Neural progenitor cell (in vitro differentiated cells): ENCODE results near the gene CD9. TPM values are rescaled to one million over a fixed set of nuclear protein-coding genes. Genes with fewer than 3 reads are reported as not detected.

Source experiments
- DNase-seq: peaks from one replicate; pipeline ENCODE4 v3.0.0-alpha.2; 2016; ENCODE audit warnings: low spot score
- H2AFZ ChIP-seq: fragments of 200-600 bp; sonication (generic); replicated peaks from 2 replicates; pipeline ENCODE4 v1.6.1; 2016; ENCODE audit warnings: antibody characterized with exemption
- H3F3A ChIP-seq: fragments of 200-600 bp; sonication (generic); 2 replicates; pipeline ENCODE4 v1.6.1; 2016; ENCODE audit warnings: antibody characterized with exemption, low read depth
- H3K27ac ChIP-seq: fragments of 200-600 bp; sonication (generic); 2 replicates; pipeline ENCODE4 v1.5.1; 2016; ENCODE audit warnings: mild to moderate bottlenecking
- H3K27me3 ChIP-seq: fragments of 200-600 bp; sonication (generic); 2 replicates; pipeline ENCODE4 v1.6.1; 2016; ENCODE audit warnings: mild to moderate bottlenecking, moderate library complexity
- H3K36me3 ChIP-seq: fragments of 200-600 bp; sonication (generic); 2 replicates; pipeline ENCODE4 v1.5.1; 2016
- H3K4me1 ChIP-seq: fragments of 200-600 bp; sonication (generic); 2 replicates; pipeline ENCODE4 v1.6.1; 2016; ENCODE audit warnings: mixed run types
- H3K4me2 ChIP-seq: fragments of 200-600 bp; sonication (generic); 2 replicates; pipeline ENCODE4 v1.6.1; 2016
- H3K4me3 ChIP-seq: fragments of 200-600 bp; sonication (generic); 2 replicates; pipeline ENCODE4 v1.5.1; 2016
- H3K79me2 ChIP-seq: fragments of 200-600 bp; sonication (generic); 2 replicates; pipeline ENCODE4 v1.6.1; 2016; ENCODE audit warnings: low read depth
- H3K9ac ChIP-seq: fragments of 200-600 bp; sonication (generic); 2 replicates; pipeline ENCODE4 v1.6.1; 2016
- H3K9me3 ChIP-seq: fragments of 200-600 bp; sonication (generic); 2 replicates; pipeline ENCODE4 v1.5.1; 2016; ENCODE audit warnings: low read depth
- H4K20me1 ChIP-seq: fragments of 200-600 bp; sonication (generic); 2 replicates; pipeline ENCODE4 v1.6.1; 2016; ENCODE audit warnings: low read depth
- H3K27ac Mint-ChIP-seq: 3 replicates; pipeline ENCODE4 v1.8.0; 2021; ENCODE audit warnings: mixed read lengths
- H3K27me3 Mint-ChIP-seq: 2 replicates; pipeline ENCODE4 v1.8.0; 2022; ENCODE audit warnings: low read depth, mild to moderate bottlenecking, inconsistent platforms, moderate library complexity, mixed read lengths; ENCODE audit not compliant: insufficient read depth
- H3K36me3 Mint-ChIP-seq: 3 replicates; pipeline ENCODE4 v1.8.0; 2021; ENCODE audit warnings: mixed read lengths
- H3K4me1 Mint-ChIP-seq: 3 replicates; pipeline ENCODE4 v1.8.0; 2021; ENCODE audit warnings: mixed read lengths
- H3K4me3 Mint-ChIP-seq: 3 replicates; pipeline ENCODE4 v1.8.0; 2021; ENCODE audit warnings: mild to moderate bottlenecking, moderate library complexity, mixed read lengths
- H3K9me3 Mint-ChIP-seq: 3 replicates; pipeline ENCODE4 v1.8.0; 2020; ENCODE audit warnings: mixed read lengths
- CTCF ChIP-seq: fragments of 200-600 bp; sonication (generic); IDR thresholded peaks from 2 replicates; pipeline ENCODE4 v1.5.1; 2017; ENCODE audit warnings: antibody characterized with exemption, mild to moderate bottlenecking
- EZH2 ChIP-seq: fragments of 200-600 bp; sonication (generic); IDR thresholded peaks from 2 replicates; pipeline ENCODE4 v1.6.1; 2017; ENCODE audit warnings: antibody characterized with exemption, mild to moderate bottlenecking, moderate library complexity
- EZH2phosphoT487 ChIP-seq: fragments of 200-600 bp; sonication (generic); IDR thresholded peaks from 2 replicates; pipeline ENCODE4 v1.6.1; 2017; ENCODE audit warnings: antibody characterized with exemption
- total RNA-seq: library from RNA; depleted of rRNA; stranded (reverse); fragments of >200 nt; gene quantifications from 2 replicates; pipeline ENCODE4 v1.2.3, GENCODE V29; 2015; ENCODE audit warnings: low replicate concordance

Gene CD9
- total RNA-seq, 1 donor from 2014 or later = 3.6 TPM

DNA sequence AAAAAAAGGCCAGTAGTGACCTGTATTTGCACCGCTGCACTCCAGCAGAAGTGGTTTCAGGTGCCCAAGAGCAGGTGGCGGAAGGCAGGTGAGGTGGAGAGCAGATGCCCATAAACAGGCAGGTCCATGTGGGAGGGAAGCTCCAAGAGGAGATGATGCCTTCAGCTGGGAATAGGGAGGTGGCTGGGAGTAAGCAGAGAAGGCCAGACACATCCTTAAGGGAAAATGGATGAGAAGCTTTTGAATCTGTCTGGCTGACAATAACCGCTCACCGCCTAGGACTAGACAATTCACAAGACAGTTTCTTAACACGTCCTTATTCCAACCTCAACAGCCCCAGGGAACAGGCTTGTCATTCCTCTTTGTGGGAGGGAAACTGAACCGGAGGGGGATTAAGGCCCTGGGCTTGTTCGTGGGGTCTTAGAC, 66.4 kb downstream of the CD9 start:
- TF ChIP-seq EZH2 (no peak), EZH2phosphoT487 (no peak), CTCF (no peak)
- no peak overlapping the region for H2AFZ ChIP-seq
- peaks cover 2% of the 10 kb centered on the region for H3K36me3 Mint-ChIP-seq

DNA sequence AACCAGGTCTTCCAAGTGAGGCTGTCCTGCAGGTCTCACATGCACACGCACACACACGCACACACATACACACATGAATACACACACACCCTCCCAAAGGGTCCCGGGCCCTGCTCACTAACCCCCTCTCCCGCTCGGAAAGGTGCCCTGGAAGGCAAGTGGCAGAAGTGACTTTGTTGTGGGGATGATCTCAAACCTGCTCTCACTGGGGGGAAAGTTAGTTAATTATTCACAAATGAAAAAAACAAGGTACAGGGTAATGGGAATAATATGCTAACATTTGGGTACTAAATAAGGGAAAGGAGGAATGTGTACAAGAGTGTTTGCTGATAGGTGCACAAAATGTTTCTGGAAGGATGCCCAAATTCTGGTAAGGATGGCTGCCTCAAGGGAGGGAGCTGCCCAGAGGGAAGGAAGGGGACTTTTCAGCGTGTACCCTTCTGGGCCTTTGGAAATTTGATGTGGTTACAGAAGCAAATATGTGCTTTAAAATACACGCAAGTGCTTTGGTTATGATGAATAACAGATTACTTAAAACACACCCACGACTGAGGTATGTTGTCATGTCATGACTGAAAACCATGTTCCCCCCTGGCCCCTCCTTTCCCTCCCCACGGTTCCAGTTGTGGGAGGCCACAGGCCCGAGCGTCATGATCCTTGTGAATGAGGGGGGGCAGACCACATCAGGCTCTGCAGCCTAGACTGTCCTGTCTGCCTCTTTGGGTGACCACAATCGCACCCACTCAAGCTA, 66.9 kb downstream of the CD9 start:
- Histone ChIP-seq H3K79me2 (no peaks in the 10 kb centered on the region), H4K20me1 (no peaks in the 10 kb centered on the region), H3K36me3 (no peaks in the 10 kb centered on the region), H3K4me1 (peaks cover 15% of the 10 kb centered on the region), H3K9ac (no peak overlapping the region), H3K4me3 (no peak overlapping the region), H2AFZ (no peak overlapping the region), H3F3A (peaks cover 7% of the 10 kb centered on the region), H3K4me2 (no peak overlapping the region), H3K9me3 (no peaks in the 10 kb centered on the region), H3K27ac (no peak overlapping the region), H3K27me3 (no peaks in the 10 kb centered on the region)
- TF ChIP-seq EZH2 (no peak), CTCF (no peak), EZH2phosphoT487 (no peak)
- no peaks in the 10 kb centered on the region for H3K9me3 Mint-ChIP-seq
- no peak for DNase-seq
- no peak overlapping the region for H3K4me3 Mint-ChIP-seq
- peaks cover 15% of the 10 kb centered on the region for H3K27me3 Mint-ChIP-seq
- H3K4me1 Mint-ChIP-seq = peaks cover 33% of the 10 kb centered on the region
- H3K36me3 Mint-ChIP-seq = peaks cover 2% of the 10 kb centered on the region
- H3K27ac Mint-ChIP-seq = no peak overlapping the region

More for the DNA sequence above, 66.4 kb downstream of the CD9 start:
- no peak overlapping the region for H3K9ac ChIP-seq
- no peaks in the 10 kb centered on the region for H3K79me2 ChIP-seq
- H3K27ac ChIP-seq = no peak overlapping the region
- H3K4me1 ChIP-seq = peaks cover 14% of the 10 kb centered on the region
- Mint-ChIP-seq H3K27me3 (peaks cover 15% of the 10 kb centered on the region), H3K4me3 (no peak overlapping the region), H3K4me1 (peaks cover 33% of the 10 kb centered on the region), H3K9me3 (no peaks in the 10 kb centered on the region), H3K27ac (no peak overlapping the region)
- H3K4me3 ChIP-seq = no peak overlapping the region
- no peak overlapping the region for H3K4me2 ChIP-seq
- no peaks in the 10 kb centered on the region for H4K20me1 ChIP-seq
- no peaks in the 10 kb centered on the region for H3K36me3 ChIP-seq
- H3K9me3 ChIP-seq = no peaks in the 10 kb centered on the region
- no peak for DNase-seq
- no peaks in the 10 kb centered on the region for H3K27me3 ChIP-seq
- peaks cover 7% of the 10 kb centered on the region for H3F3A ChIP-seq

- H3K9me3 Mint-ChIP-seq = no peaks in the 10 kb centered on the region
- H3K36me3 Mint-ChIP-seq = peaks cover 2% of the 10 kb centered on the region
- no peak for DNase-seq
- Histone ChIP-seq H3K27ac (no peak overlapping the region), H2AFZ (peak overlapping the region; percentile 76), H3K4me3 (no peak overlapping the region), H3K9ac (no peak overlapping the region), H3K4me2 (no peak overlapping the region), H3K4me1 (peaks cover 30% of the 10 kb centered on the region), H3F3A (peaks cover 7% of the 10 kb centered on the region), H3K79me2 (no peaks in the 10 kb centered on the region), H3K9me3 (no peaks in the 10 kb centered on the region), H3K27me3 (no peaks in the 10 kb centered on the region), H4K20me1 (no peaks in the 10 kb centered on the region), H3K36me3 (no peaks in the 10 kb centered on the region)
- peak overlapping the region; percentile 42 for H3K27ac Mint-ChIP-seq
- TF ChIP-seq EZH2phosphoT487 = no peak
- TF ChIP-seq EZH2 = no peak
- TF ChIP-seq CTCF = no peak
- no peak overlapping the region for H3K4me3 Mint-ChIP-seq
- peaks cover 42% of the 10 kb centered on the region for H3K4me1 Mint-ChIP-seq
- H3K27me3 Mint-ChIP-seq = peaks cover 17% of the 10 kb centered on the region
Observed at GRCh38 chr12:6268484-6269157, 68.4 kb downstream of the CD9 start.
